GM18868 (cell line): ENCODE results near the gene PHACTR3.
A peak's percentile ranks its signal among the peaks of the same experiment; 100 is the strongest.

ENCODE experiments used
- ATAC-seq: cut with Tn5 transposase; IDR thresholded peaks from one replicate; pipeline ENCODE4 v1.9.1; 2021; ENCODE audit warnings: mild to moderate bottlenecking, moderate library complexity; ENCODE audit not compliant: unreplicated experiment

The PHACTR3 gene

DNA sequence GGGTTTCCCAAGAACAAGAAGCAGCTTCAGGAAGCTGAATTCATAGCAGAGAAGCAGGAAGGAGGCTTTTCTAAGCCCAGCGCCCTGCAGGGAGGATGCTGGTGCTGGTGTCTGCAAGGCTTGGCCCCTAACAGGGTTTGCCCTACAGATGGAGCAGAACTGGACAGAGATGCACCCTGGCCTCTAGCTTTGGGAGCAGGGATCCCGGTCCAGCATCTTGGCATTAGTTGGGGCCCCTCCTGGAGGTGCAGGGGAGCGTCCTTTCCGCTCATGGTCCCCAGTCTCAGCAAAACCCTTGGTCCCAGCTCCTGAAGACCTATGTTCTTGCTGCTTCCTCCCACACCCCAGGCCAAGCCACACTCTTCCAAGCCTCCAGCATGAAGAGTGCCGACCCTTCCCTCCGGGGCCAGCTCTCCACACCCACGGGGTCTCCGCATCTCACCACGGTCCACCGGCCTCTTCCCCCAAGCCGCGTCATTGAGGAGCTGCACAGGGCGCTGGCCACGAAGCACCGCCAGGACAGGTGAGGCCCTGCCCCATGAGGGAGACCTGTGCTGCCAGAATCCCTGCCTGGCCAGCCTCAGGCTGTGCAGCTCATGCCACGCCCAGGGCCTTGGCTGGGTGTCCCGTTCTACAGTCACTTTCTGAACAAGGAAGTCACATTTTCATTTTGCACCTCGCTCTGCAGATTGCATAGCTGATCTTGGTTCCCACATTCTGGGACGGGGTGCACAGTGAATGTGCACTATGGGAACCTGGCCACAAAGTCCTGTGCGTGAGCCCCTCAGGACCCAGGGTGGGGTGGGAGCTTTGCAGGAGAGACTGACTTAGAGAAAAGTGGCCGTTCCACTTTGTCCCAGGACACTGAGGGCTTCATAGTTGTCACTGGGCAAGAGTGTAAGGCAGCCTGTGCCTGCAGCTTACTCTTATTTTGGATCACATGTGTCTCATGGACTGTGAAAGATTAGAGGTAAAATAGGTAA lies 168.9 kb downstream of the PHACTR3 start:
- no peak for ATAC-seq

- ATAC-seq: no peak
These were observed 169.9 kb downstream of the PHACTR3 start for GRCh38 chr20:59774204-59774641.

DNA sequence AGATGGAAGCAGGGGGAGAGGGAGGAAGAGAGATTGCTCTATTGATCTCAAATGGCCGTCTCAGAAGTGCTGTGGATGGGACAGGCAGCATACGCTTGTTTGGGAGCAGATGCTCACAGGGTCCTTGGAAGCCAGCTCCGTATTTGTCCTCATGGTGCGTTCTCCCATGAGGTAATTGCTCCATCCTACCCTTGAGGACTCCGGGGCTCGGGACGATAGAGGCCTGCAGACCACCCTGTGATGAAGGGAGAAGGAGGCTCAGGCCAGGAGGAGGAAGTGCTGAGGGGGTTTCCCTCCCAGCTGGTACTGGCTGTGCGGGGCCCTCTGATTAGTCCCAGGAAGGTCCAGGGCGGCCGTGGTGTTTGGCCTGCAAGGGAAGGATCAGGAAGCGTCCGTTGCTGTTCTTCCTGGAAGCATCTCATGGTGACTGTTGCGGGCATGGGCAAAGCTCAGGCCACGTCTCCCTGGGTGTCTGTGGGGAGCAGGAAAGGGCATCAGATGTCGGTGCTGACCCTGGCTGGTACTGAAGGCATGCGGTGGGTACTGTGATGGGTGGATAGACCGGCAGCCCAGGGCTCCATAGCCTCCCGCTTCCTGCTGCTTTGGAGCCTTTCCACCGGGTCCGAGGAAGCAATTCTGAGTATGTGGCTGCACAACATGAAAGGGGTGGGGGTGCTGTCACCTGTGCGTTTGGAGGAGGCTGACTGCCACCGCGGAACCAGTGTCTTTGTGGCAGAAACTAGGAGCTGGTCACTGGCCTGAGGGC lies 170.8 kb downstream of the PHACTR3 start:
- no peak for ATAC-seq

- no peak for ATAC-seq
These were observed 171.3 kb downstream of the PHACTR3 start for GRCh38 chr20:59775687-59776055.

DNA sequence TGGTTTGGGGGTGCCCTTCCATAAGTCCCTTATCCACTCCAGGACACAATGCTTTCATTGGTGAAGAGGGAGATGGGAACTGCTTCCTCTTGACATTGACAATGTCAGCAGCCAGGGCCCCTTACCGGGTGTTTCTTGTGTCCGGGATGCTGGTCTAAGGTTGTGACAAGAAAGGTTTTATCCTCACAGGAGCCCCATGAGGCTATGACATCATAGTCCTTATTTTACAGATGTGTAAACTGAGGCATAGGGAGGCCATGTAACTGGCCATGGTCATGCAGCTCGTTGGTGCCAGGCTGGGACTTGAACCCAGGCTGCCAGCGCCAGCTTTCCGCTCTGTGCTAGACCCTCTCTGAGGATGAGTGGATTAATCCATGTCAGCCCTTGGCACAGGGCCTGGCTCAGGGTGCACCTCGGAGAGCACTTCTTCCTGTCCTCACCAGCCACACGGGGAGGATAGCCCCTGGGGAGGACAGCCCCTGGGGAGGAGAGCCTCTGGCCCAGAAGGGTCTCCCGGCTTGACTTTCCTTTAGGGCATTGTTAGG lies 171.8 kb downstream of the PHACTR3 start:
- no peak for ATAC-seq

- ATAC-seq: no peak
These were observed 172.4 kb downstream of the PHACTR3 start for GRCh38 chr20:59776626-59777330.

DNA sequence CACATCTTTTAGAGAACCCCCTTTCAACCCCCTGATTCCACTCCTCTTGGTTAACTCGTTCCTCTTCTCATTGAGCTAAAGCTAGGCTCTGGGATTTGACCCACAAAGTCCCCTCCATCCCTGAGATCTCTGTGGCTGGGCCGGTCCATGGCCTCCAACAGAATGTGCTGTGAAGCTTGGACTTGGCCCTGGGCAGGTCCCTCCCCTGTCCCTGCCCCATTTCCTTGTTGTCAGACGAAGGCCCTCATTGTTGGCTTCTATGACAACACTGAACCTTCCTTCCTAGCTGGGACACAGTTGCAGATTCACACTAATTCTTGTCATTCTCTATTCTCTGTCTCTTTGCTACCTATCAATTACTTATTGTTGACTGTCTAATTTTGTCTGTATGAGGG lies 173.0 kb downstream of the PHACTR3 start:
- ATAC-seq: no peak

GRCh38 chr20:59777814-59778575 lies 173.7 kb downstream of the PHACTR3 start:
- no peak for ATAC-seq

DNA sequence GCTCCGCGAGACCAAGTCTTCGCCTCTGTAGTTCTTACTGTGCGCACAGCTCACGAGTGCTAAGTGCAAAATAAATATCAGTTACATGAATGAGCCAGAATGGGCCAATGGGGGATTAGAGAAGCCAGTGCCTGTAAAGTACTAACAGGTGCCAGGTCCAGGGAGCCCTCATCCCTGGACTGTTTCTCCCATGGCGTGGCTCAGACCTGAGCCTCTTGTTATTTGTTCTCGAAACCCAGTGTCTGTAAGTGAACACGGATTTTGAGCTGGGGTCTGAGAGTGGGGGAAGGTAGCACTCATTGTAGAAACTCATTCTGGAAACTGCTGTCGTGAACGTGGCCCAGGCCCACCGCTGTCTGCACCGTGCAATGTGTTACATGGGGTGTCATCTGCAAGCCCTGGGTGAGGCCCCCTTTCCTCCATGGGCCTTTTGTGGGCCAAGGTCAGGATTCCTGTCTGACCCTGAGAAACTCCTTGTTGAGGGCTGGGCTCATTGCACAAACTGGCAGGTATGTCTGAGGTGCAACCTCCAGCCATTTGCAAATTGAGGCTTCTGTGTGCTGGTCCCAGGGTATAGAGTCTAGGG lies 174.4 kb downstream of the PHACTR3 start:
- no peak for ATAC-seq

GRCh38 chr20:59779656-59780380 lies 175.5 kb downstream of the PHACTR3 start:
- no peak for ATAC-seq

GRCh38 chr20:59780494-59781185 lies 176.3 kb downstream of the PHACTR3 start:
- no peak for ATAC-seq

DNA sequence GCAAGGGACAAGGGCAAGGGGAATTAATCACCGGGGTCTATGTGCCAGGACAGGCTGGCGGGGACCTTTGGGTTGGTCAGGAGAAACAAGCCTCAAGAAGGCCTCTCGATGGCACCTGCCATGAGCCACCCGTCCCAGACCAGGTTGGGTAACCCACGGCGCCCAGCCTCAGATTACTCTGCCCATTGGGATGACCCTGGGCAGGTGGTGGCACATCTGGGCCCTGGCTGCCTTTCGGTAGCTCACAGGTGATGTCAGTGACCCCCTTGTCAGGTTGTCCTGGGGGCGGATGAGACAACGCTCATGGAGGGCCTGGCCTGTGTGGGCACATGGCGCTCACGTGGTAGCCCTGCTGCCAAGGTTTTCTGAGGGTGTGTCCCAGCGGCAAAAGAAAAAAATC lies 176.9 kb downstream of the PHACTR3 start:
- ATAC-seq: no peak

DNA sequence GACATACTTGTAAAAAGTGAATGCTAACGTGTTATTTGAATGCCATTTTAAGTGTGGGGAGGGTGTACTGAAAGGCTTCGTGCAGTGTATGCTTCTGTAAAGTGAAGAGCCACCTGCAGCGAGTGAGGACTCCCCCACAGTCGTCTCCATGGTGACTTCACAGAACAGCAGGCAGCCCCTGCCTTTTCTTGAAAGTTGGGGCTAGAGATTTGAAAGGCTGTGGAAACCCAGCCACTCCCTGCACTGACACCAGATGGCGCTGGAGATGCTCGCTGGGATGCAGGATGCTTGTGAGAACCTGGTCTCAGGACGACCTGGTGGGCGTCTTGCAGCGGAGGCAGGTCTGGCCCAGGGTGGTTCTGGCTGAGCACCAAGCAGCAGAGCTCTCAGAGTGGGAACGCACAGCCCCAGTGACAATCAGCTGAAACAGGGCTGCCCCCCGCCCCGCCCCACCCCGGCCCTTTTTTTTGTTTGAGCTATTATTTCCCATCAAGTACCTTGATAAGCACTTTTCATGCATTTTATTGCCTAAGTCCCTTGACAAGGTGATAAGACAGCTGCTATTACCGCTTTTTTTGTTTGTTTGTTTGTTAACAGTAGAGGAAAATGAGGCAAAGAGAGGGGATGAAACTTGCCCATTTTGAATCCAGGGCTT lies 178.8 kb downstream of the PHACTR3 start:
- ATAC-seq: peak; percentile 82

DNA sequence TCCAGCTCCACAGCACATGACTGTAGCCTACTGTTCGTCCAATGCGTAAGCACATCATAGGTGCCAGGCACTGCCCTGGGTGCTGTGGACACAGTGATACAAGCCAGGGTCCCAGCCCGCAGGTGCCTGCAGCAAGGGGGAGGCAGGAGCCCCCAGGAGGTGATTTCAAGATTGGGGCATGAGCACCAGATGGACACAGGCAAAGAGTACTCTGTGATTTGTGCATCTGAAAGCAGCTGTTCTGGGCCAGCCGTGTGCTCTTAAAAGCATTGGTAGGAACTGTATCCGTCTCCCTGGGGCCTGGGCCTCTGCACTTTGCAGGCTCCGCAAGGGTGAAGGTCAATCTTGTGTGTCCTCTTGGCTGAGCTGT lies 179.3 kb downstream of the PHACTR3 start:
- no peak for ATAC-seq

DNA sequence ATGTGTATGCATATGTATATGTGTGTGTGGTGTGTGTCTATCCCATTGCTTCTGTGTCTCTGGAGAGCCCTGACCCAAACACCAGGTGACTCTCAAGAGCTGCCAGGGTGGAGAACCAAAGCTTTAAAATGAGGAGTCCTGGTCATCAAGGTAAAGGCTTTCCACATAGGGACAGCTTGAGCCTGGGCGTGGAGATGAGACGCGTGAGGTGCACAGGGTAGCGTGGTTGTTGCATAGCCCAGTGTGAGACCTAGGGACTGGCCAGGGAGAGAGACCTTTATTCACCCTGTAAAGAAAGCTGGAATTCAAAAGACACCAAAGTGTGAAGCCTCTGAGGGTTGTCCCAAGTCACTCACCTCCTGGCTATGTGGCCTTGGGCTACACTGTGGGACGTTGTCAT lies 180.0 kb downstream of the PHACTR3 start:
- ATAC-seq: no peak

- ATAC-seq: no peak
These were observed 180.7 kb downstream of the PHACTR3 start for GRCh38 chr20:59784791-59785668.

GRCh38 chr20:59785669-59785959 lies 181.3 kb downstream of the PHACTR3 start:
- ATAC-seq: no peak
